SIG-M5 (cell line): Measurements from ENCODE around the gene CD244.
"Not testable (repeated sequence)": the region's sequence is repeated elsewhere in the genome, so short reads cannot be mapped to it uniquely, and the experiment has no call there.

ENCODE experiments used
- DNase-seq: peaks from one replicate; lab custom pipeline; 2025; lab: John Stamatoyannopoulos, UW

CD244 gene

GRCh38 chr1:160810486-160810885 lies 52.2 kb downstream of the CD244 start:
- DNase-seq: no peak

- DNase-seq: no peak
Observed at GRCh38 chr1:160808289-160808688, 54.4 kb downstream of the CD244 start.

GRCh38 chr1:160807738-160808137 lies 54.9 kb downstream of the CD244 start:
- no peak for DNase-seq

GRCh38 chr1:160807247-160807646 lies 55.4 kb downstream of the CD244 start:
- no peak for DNase-seq

- no peak for DNase-seq
Observed at GRCh38 chr1:160806784-160807183, 55.9 kb downstream of the CD244 start.

- DNase-seq: no peak
Observed at GRCh38 chr1:160806109-160806665, 56.5 kb downstream of the CD244 start.

GRCh38 chr1:160801836-160802580 lies 60.7 kb downstream of the CD244 start:
- DNase-seq: no peak

GRCh38 chr1:160800645-160801408 lies 61.9 kb downstream of the CD244 start:
- no peak for DNase-seq

GRCh38 chr1:160800142-160800541 lies 62.5 kb downstream of the CD244 start:
- no peak for DNase-seq

GRCh38 chr1:160799641-160800040 lies 63.0 kb downstream of the CD244 start:
- no peak for DNase-seq

- no peak for DNase-seq
Observed at GRCh38 chr1:160798439-160798838, 64.2 kb downstream of the CD244 start.

- no peak for DNase-seq
Observed at GRCh38 chr1:160797861-160798273, 64.8 kb downstream of the CD244 start.

- DNase-seq: no peak
Observed at GRCh38 chr1:160797271-160797709, 65.4 kb downstream of the CD244 start.

- DNase-seq: peak; percentile 56
Observed at GRCh38 chr1:160795951-160796383, 66.7 kb downstream of the CD244 start, which contains the start of gene LY9. Gene LY9 (plus strand): TSS chr1:160796174. CDS start chr1:160796188, 14 bp downstream.

- DNase-seq: no peak
Observed at GRCh38 chr1:160794376-160794775, 68.3 kb downstream of the CD244 start.

GRCh38 chr1:160789702-160790611 lies 72.7 kb downstream of the CD244 start:
- DNase-seq: no peak

GRCh38 chr1:160789051-160789701 lies 73.5 kb downstream of the CD244 start:
- no peak for DNase-seq

- DNase-seq: not testable (repeated sequence)
Observed at GRCh38 chr1:160782988-160783765, 79.5 kb downstream of the CD244 start.

- DNase-seq: no peak
Observed at GRCh38 chr1:160781914-160782689, 80.6 kb downstream of the CD244 start.
